Activated CD8-positive, alpha-beta T cell treated with anti-CD3 and anti-CD28 coated beads for 36 hours (primary cell): ENCODE results near the gene VANGL2. TPM values are rescaled to one million over a fixed set of nuclear protein-coding genes. Genes with fewer than 3 reads are reported as not detected.

Experiments
- ATAC-seq: fragments of 200-7000 bp; cut with Tn5 transposase; one replicate; pipeline ENCODE4 v1.10.0; 2021; ENCODE audit warnings: mild to moderate bottlenecking, moderate library complexity
- CTCF ChIA-PET: fragments of 350-600 bp; sonication (Branson Sonifier 250); formaldehyde crosslinking; loops from one replicate; lab custom pipeline; 2021; ENCODE audit warnings: antibody characterized with exemption; lab: Charles Lee
- POLR2A ChIA-PET: fragments of 350-600 bp; sonication (Branson Sonifier 250); formaldehyde crosslinking; loops from one replicate; lab custom pipeline; 2021; ENCODE audit warnings: antibody characterized with exemption; lab: Charles Lee
- DNase-seq: peaks from one replicate; pipeline ENCODE4 v3.0.0-alpha.2; 2020
- H3K27ac Mint-ChIP-seq: one replicate; pipeline ENCODE4 v1.8.0; 2021; ENCODE audit warnings: mild to moderate bottlenecking, mixed read lengths
- H3K27me3 Mint-ChIP-seq: one replicate; pipeline ENCODE4 v1.8.0; 2021; ENCODE audit warnings: mixed read lengths
- H3K36me3 Mint-ChIP-seq: one replicate; pipeline ENCODE4 v1.8.0; 2021; ENCODE audit warnings: low read depth, mixed read lengths
- H3K4me1 Mint-ChIP-seq: one replicate; pipeline ENCODE4 v1.8.0; 2021; ENCODE audit warnings: low read depth, mixed read lengths
- H3K4me3 Mint-ChIP-seq: one replicate; pipeline ENCODE4 v1.8.0; 2021; ENCODE audit warnings: mild to moderate bottlenecking, moderate library complexity, mixed read lengths
- H3K9me3 Mint-ChIP-seq: one replicate; pipeline ENCODE4 v1.8.0; 2021; ENCODE audit warnings: mixed read lengths
- CTCF ChIP-seq: fragments of 200-600 bp; IDR thresholded peaks from one replicate; pipeline ENCODE4 v1.8.0; 2022; ENCODE audit warnings: antibody characterized with exemption, mild to moderate bottlenecking
- intact Hi-C: fragments of 100-400 bp; cut with micrococcal nuclease; formaldehyde crosslinking; loops from one replicate; pipeline ENCODE4 v1.10.0; 2022
- total RNA-seq, 2 experiments: library from RNA; stranded (reverse); gene quantifications; one replicate each; pipeline ENCODE4 v1.2.3, GENCODE V29; 2021

VANGL2 gene
- total RNA-seq, 2 experiments from 2014 or later = 0.16 to 0.40 TPM

- no peak for TF ChIP-seq CTCF
- Mint-ChIP-seq H3K4me1 (peaks cover 7% of the 10 kb centered on the region), H3K9me3 (no peaks in the 10 kb centered on the region), H3K27ac (no peak overlapping the region), H3K27me3 (peaks cover 14% of the 10 kb centered on the region), H3K4me3 (no peak overlapping the region), H3K36me3 (no peaks in the 10 kb centered on the region)
- ATAC-seq = no peak
- intact Hi-C loops = no loop called here
- no peak for DNase-seq
- ChIA-PET POLR2A (no interaction called here), CTCF (interaction anchor here (0.7 to 2.5 kb wide), 4 partner anchors 21 to 209 kb away, joined by 3 to 13 read pairs (median 4); no protein-coding TSS in a partner anchor)
Measured at GRCh38 chr1:160397651-160398050, 2.7 kb upstream of the VANGL2 start.

- ATAC-seq (no peak), DNase-seq (no peak)
- peaks cover 14% of the 10 kb centered on the region for H3K27me3 Mint-ChIP-seq
- no peaks in the 10 kb centered on the region for H3K36me3 Mint-ChIP-seq
- intact Hi-C loops = no loop called here
- POLR2A ChIA-PET = interaction anchor here (0.7 kb wide), 1 partner anchor 23 kb away, joined by 3 read pairs; no protein-coding TSS in a partner anchor
- H3K4me3 Mint-ChIP-seq = no peak overlapping the region
- CTCF ChIA-PET = interaction anchor here (0.9 to 2.5 kb wide), 3 partner anchors 23 to 297 kb away, joined by 3 to 13 read pairs (median 3); no protein-coding TSS in a partner anchor
- no peak for TF ChIP-seq CTCF
- peaks cover 7% of the 10 kb centered on the region for H3K4me1 Mint-ChIP-seq
- H3K9me3 Mint-ChIP-seq = no peaks in the 10 kb centered on the region
- H3K27ac Mint-ChIP-seq = no peak overlapping the region
Measured at GRCh38 chr1:160398823-160399222, 1.5 kb upstream of the VANGL2 start.

GRCh38 chr1:160399544-160400222 is 681 bp upstream of the VANGL2 start:
- H3K27me3 Mint-ChIP-seq = peaks cover 12% of the 10 kb centered on the region
- intact Hi-C loops = no loop called here
- CTCF ChIA-PET = no interaction called here

GRCh38 chr1:160400646-160401486 is 502 bp downstream of the VANGL2 start:
- peak overlapping the region; percentile 37 for H3K4me3 Mint-ChIP-seq
- CTCF ChIA-PET = no interaction called here
- POLR2A ChIA-PET = interaction anchor here (0.6 kb wide), 1 partner anchor 36 kb away, joined by 3 read pairs; no protein-coding TSS in a partner anchor
- intact Hi-C loops = no loop called here
- H3K9me3 Mint-ChIP-seq = no peaks in the 10 kb centered on the region
- no peak for TF ChIP-seq CTCF
- H3K4me1 Mint-ChIP-seq = peaks cover 7% of the 10 kb centered on the region
- ATAC-seq = peak; percentile 63
- H3K27me3 Mint-ChIP-seq = peaks cover 11% of the 10 kb centered on the region
- DNase-seq = no peak
- H3K27ac Mint-ChIP-seq = no peak overlapping the region
- no peaks in the 10 kb centered on the region for H3K36me3 Mint-ChIP-seq

More at GRCh38 chr1:160399544-160400222, 681 bp upstream of the VANGL2 start:
- Mint-ChIP-seq H3K4me1 (peaks cover 7% of the 10 kb centered on the region), H3K4me3 (no peak overlapping the region), H3K27ac (no peak overlapping the region), H3K9me3 (no peaks in the 10 kb centered on the region), H3K36me3 (no peaks in the 10 kb centered on the region)
- ATAC-seq = no peak
- POLR2A ChIA-PET = no interaction called here
- TF ChIP-seq CTCF = no peak
- DNase-seq = no peak

- H3K27me3 Mint-ChIP-seq = peaks cover 10% of the 10 kb centered on the region
- peaks cover 7% of the 10 kb centered on the region for H3K4me1 Mint-ChIP-seq
- no peak overlapping the region for H3K27ac Mint-ChIP-seq
- TF ChIP-seq CTCF = no peak
- ChIA-PET POLR2A (no interaction called here), CTCF (no interaction called here)
- H3K9me3 Mint-ChIP-seq = no peaks in the 10 kb centered on the region
- DNase-seq (no peak), ATAC-seq (no peak)
- H3K4me3 Mint-ChIP-seq = peak overlapping the region; percentile 37
- intact Hi-C loops = no loop called here
- H3K36me3 Mint-ChIP-seq = no peaks in the 10 kb centered on the region
Measured at GRCh38 chr1:160401487-160401805, 1.1 kb downstream of the VANGL2 start.
